NCI-H345 treated with DMSO at 0.1 percent for 48 hours (cell line): ENCODE data around the gene IL6ST.
"Not testable (repeated sequence)": the region's sequence is repeated elsewhere in the genome, so short reads cannot be mapped to it uniquely, and the experiment has no call there.

Source experiments
- DNase-seq: peaks from one replicate; lab custom pipeline; 2025; ENCODE audit not compliant: unreplicated experiment; lab: John Stamatoyannopoulos, UW

The IL6ST gene

GRCh38 chr5:56004874-56005273, 10.1 kb upstream of the IL6ST start:
- no peak for DNase-seq

DNA sequence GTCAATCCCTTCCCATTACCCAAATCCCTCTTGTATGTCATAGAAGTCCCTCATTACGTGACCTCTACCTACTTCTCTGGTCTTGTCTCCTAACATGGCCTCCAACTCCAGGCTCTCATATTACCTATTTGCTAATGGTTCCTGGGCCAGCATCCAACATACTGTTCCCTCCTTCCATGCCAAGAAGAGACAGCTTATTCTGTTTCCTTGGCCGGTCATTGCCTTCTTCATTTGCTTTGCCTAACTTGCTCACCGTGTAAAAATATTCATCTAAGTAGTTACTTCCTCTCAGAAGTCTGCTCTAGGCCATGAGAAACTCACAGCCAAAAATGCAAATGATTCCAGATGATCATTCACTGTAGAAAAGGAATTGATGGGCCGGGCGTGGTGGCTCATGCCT, 8.9 kb upstream of the IL6ST start:
- DNase-seq = no peak

GRCh38 chr5:56003179-56003578, 8.4 kb upstream of the IL6ST start:
- DNase-seq = no peak

GRCh38 chr5:56002303-56002702, 7.5 kb upstream of the IL6ST start:
- DNase-seq = no peak

DNA sequence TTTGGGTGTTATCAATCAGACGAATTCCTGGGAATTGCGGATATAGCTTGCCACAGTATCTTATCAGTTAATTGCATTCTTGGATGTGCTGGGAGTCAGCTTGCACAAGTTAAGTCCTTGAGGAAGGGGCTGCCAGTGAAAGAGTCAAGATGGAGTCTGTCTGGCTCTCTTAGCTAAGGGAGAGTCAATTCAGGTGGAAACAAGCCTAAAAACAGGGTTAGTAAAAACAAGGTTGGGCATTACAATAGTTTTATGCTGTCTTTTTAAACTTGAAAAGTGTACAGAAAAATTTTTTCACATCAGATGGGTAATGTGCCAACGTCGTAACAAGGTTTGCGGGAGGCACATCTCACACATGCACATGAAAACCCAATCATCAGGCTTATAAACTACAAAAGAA, 5.5 kb upstream of the IL6ST start:
- DNase-seq = not testable (repeated sequence)

DNA sequence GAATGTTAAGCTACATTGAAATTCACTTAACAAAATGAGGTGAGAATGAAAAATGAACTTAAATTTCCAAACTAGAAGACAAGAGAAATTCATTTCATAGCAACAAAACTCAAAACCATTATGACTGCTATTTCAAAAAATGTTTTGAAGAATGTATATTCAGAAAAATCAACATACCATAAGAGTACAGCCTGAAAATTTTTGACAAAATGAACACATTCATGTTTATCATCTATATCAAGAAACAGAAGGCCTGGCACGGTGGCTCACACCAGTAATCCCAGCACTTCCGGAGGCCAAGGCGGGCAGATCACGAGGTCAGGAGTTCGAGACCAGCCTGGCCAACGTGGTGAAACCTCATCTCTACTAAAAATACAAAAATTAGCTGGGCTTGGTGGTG, 4.2 kb upstream of the IL6ST start:
- DNase-seq = no peak

DNA sequence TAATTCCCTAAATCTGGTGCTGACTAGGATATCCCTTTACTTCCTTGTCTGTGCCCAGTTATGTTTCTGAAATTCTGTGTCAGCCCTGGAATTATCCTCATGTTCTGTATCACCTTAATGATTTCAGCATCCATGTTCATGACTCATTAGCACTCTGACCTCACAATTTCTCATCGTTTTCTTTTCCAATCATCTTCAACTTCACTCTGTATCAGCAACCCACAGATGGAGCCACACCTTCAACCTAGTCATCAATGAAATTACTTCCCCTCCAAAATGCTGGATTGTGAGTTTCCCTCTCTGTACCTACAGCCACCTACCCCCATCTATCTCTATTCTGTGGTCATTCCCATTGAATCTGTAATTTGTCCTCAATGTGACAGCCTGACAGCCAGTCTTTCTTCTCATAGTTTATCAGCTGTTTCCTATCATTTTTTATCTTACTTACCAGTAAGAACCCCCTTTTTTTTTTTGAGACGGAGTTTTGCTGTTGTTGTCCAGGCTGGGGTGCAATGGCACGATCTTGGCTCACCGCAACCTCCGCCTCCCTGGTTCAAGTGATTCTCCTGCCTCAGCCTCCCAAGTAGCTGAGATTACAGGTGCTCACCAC, 3.1 kb upstream of the IL6ST start:
- DNase-seq = no peak

- peak; percentile 85 for DNase-seq
Measured at GRCh38 chr5:55994998-55995914, 493 bp upstream of the IL6ST start.

- DNase-seq = no peak
Measured at GRCh38 chr5:55993731-55994494, 850 bp downstream of the IL6ST start.

GRCh38 chr5:55993013-55993412, 1.8 kb downstream of the IL6ST start:
- DNase-seq = no peak

DNA sequence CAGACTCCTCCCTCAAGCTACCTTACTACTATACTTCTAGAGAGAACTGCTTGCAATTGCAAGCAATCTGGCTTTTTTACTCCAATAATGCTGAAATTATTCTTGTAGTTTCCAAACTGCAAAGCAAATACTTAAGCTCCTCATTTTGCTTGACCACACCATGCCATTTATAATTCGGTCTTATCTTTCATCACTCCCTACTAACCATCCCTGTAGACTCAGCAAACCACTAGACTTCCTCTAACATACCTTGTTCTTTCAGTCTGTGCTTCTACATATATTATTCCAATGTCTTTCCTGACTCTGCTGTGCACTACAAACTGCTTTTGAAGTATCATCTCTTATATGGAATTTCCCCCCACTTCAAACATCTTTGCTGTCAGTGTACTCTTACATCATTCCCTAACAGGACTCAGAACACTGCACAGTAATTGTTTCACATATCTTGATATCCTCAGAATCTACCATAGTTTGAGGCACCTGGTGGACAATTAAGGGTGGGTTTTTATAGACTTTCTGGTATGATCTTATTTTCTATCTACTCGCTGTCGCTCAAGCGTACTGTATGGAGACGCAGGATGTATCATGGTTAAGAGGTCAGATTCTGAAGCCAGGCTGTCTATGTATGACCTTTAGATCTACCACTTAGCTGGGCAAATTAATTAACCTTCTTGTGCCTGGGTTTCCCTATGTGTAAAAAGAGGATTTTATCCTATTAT, 2.8 kb downstream of the IL6ST start:
- DNase-seq = no peak

DNA sequence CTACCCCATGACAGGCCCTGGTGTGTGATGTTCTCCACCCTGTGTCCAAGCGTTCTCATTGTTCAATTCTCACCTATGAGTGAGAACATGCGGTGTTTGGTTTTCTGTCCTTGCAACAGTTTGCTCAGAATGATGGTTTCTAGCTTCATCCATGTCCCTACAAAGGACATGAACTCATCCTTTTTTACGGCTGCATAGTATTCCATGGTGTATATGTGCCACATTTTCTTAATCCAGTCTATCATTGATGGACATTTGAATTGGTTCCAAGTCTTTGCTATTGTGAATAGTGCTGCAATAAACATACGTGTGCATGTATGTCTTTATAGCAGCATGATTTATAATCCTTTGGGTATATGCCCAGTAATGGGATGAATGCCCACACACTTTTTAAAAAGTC, 3.9 kb downstream of the IL6ST start:
- DNase-seq = not testable (repeated sequence)

- DNase-seq = no peak
Measured at GRCh38 chr5:55989860-55990259, 4.9 kb downstream of the IL6ST start.

GRCh38 chr5:55988979-55989638, 5.7 kb downstream of the IL6ST start:
- no peak for DNase-seq

GRCh38 chr5:55988428-55988827, 6.3 kb downstream of the IL6ST start:
- DNase-seq = not testable (repeated sequence)

GRCh38 chr5:55986931-55987330, 7.8 kb downstream of the IL6ST start:
- DNase-seq = no peak

- no peak for DNase-seq
Measured at GRCh38 chr5:55985181-55985580, 9.6 kb downstream of the IL6ST start.

DNA sequence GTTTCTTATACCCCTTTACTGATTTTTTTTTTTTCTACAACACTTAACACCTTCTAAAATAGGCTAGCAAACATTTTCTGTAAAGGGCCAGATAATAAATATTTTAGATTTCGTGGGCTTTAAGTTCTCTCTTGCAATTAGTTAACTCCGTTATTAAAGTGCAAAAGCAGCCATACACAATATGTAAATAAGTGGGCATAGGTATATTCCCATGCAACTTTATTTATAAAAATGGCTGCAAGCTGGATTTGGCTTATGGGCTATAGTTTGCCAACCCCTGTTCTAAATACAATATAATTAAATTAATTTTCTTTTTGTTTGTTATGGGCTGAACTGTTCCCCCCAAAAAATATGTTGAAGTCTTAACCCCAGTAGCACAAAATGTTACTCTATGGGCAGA, 10.8 kb downstream of the IL6ST start:
- no peak for DNase-seq

DNA sequence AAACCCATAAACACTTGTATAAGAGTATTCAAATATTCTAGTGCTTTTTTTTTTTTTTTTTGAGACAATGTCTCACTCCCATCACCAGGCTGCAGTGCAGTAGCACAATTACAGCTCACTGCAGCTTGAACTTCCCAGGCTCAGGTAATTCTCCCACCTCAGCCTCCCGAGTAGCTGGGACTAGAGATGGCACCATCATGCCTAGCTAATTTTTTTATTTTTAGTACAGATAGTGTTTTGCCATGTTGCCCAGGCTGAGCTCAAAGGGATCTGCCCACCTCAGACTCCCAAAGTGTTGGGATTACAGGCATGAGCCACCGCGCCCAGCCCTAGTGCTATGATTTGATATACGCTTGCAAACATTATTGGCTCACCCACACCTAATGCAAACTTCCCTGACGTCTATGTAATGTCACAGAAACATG, 11.8 kb downstream of the IL6ST start:
- DNase-seq = no peak

DNA sequence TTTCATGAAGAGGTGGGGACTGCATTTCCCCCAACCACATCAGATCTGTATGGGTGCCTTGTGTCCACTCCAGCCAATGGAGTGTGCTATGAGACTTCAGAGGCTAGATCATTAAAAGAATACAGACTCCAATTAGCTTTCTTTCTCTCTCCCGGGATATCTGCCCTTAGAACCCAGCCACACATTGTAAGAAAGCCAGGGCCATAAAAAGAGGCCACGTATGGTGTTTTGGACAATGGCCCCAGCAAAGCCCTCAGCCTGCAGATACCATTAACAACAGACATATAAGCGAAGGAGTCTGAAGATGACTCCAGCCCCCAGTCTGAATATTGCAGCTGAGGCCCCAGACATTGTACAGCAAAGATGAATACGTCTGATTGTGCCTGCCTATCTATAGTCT, 21.5 kb downstream of the IL6ST start:
- no peak for DNase-seq

DNA sequence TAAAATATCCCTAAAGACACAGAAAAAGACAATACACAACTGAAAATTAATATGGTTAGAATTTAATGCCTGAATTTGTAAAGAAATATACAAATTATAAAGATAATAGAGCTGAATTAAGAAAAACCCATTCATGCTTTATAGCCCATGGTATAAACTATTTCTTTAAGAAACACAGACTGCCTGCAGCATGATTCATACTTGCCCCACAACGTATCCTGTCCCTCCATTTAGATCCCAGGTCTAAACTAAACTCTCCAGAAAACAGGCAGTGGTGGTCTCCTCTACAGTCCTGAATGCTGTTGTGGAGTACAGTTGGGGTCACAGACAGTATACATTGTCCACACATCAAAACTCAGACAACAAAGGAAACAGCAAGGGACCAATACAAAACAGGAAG, 24.8 kb downstream of the IL6ST start:
- no peak for DNase-seq
